NB4 (cell line): ENCODE results near the gene PAFAH2.

Experiments used
- DNase-seq: peaks from one replicate; pipeline ENCODE4 v3.0.0; 2010; ENCODE audit warnings: low read depth
- H3K4me3 ChIP-seq: one replicate; pipeline ENCODE4 v1.5.1; 2011; ENCODE audit warnings: mild to moderate bottlenecking, low read depth, low read length, moderate library complexity
- MYC ChIP-seq: IDR thresholded peaks from 2 replicates; pipeline ENCODE4 v1.6.1; 2011; ENCODE audit warnings: low read depth, low read length
- POLR2A ChIP-seq: IDR thresholded peaks from 2 replicates; pipeline ENCODE4 v1.6.1; 2011; ENCODE audit warnings: mild to moderate bottlenecking; ENCODE audit not compliant: insufficient read length; ENCODE audit errors: extremely low read depth
- TF ChIP-seq, protein P1 (sequence below): IDR thresholded peaks from one replicate; pipeline ENCODE4 v1.5.1; 2012; ENCODE audit warnings: low read depth, low read length
- TF ChIP-seq, protein P2 (sequence below): IDR thresholded peaks from 2 replicates; pipeline ENCODE4 v1.6.1; 2011; ENCODE audit warnings: low read depth, low read length

The PAFAH2 gene

GRCh38 chr1:26028490-26028980 lies 30.7 kb upstream of the PAFAH2 start:
- peak; percentile 70 for DNase-seq
- TF ChIP-seq MYC (no peak), POLR2A (no peak)
- TF ChIP-seq, protein P1, sequence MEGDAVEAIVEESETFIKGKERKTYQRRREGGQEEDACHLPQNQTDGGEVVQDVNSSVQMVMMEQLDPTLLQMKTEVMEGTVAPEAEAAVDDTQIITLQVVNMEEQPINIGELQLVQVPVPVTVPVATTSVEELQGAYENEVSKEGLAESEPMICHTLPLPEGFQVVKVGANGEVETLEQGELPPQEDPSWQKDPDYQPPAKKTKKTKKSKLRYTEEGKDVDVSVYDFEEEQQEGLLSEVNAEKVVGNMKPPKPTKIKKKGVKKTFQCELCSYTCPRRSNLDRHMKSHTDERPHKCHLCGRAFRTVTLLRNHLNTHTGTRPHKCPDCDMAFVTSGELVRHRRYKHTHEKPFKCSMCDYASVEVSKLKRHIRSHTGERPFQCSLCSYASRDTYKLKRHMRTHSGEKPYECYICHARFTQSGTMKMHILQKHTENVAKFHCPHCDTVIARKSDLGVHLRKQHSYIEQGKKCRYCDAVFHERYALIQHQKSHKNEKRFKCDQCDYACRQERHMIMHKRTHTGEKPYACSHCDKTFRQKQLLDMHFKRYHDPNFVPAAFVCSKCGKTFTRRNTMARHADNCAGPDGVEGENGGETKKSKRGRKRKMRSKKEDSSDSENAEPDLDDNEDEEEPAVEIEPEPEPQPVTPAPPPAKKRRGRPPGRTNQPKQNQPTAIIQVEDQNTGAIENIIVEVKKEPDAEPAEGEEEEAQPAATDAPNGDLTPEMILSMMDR = no peak
- TF ChIP-seq, protein P2, sequence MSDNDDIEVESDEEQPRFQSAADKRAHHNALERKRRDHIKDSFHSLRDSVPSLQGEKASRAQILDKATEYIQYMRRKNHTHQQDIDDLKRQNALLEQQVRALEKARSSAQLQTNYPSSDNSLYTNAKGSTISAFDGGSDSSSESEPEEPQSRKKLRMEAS = no peak
- H3K4me3 ChIP-seq = no peak overlapping the region

DNA sequence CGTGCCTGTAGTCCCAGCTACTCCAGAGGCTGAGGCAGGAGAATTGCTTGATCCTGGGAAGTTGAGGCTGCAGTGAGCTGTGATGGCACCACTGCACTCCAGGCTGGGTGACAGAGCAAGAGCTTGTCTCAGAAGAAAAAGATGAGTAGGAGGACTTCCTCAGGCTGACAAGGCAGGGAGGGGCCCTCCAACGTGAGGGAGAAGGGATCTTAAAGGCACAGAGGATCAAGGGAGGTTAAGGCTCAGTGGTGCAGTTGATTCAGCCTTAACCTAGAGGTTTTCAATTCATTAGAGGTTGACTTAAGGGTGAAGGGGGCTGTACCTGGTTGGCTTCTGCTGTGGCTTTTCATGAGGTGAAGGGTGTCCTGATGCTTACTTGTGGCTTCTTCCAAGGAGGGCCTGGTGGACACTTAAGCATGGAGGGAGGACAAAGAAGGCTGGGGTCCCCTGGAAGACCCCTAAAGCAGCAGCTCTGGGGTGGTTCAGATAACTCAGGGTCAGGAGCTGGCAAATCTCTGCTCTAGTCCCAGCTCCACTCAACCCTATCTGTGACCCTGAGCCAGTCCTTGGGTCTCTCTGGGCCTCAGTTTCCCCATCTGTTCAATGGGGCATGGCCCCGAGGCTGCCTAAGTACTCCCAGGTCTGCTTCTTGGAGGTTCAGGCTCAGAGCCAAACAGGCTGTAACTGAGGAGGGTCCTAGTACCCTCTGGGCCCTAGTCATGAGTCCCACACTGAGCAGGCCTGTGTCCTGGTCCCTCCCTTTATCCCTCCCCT lies 30.0 kb upstream of the PAFAH2 start:
- no peak overlapping the region for H3K4me3 ChIP-seq
- peak; percentile 82 for DNase-seq
- TF ChIP-seq, protein P2 = no peak
- TF ChIP-seq POLR2A = no peak
- TF ChIP-seq MYC = no peak
- TF ChIP-seq, protein P1 = no peak

DNA sequence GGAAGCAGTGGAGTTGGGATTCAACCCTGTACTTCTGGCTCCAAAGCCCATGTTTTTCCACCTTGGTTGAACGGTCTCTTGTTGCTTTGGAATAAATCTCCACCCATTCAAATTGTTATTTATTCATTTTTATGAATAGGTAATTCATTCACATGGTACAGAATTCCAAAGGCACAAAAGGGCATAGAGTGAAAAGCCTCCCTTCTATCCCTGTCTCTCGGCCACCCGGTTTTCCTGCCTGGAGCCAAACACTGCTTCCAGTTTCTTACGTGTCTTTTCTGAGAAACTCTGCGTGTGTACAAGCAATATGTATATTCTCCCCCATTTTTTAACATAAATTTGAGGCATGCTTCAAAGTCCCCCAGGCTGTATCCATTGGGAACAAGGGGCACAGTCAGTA lies 27.7 kb upstream of the PAFAH2 start:
- no peak overlapping the region for H3K4me3 ChIP-seq
- no peak for DNase-seq
- TF ChIP-seq POLR2A (no peak), MYC (no peak)
- TF ChIP-seq, protein P2 = no peak
- TF ChIP-seq, protein P1 = no peak

GRCh38 chr1:26025060-26025459 lies 27.2 kb upstream of the PAFAH2 start:
- TF ChIP-seq, protein P1 = no peak
- TF ChIP-seq, protein P2 = no peak
- TF ChIP-seq MYC (no peak), POLR2A (no peak)
- no peak overlapping the region for H3K4me3 ChIP-seq
- DNase-seq = no peak

DNA sequence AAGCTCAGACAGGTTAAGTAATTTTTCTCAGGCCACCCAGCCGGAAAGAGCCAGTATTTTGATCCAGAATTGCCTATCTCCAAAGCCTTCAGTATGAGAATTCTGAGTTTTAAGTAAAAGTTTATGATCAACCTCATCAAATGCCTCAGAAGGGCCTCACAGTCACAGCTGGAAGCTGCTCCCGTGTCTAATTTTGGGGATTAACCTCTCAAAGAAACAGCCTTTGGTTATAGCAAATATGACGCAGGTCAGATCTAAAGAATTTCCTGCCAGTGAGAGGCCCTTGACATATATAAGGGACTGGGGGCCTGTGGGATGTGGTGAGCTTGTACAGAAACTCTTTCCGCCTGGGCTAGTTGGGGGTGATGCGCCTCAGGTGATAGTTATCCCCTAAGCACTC lies 26.0 kb upstream of the PAFAH2 start:
- no peak overlapping the region for H3K4me3 ChIP-seq
- TF ChIP-seq, protein P2 = no peak
- TF ChIP-seq POLR2A (no peak), MYC (no peak)
- TF ChIP-seq, protein P1 = no peak
- no peak for DNase-seq
